ENCODE measurements around the gene TTLL8.
"Not testable (repeated sequence)": the region's sequence is repeated elsewhere in the genome, so short reads cannot be mapped to it uniquely, and the experiment has no call there.

TTLL8 gene

DNA sequence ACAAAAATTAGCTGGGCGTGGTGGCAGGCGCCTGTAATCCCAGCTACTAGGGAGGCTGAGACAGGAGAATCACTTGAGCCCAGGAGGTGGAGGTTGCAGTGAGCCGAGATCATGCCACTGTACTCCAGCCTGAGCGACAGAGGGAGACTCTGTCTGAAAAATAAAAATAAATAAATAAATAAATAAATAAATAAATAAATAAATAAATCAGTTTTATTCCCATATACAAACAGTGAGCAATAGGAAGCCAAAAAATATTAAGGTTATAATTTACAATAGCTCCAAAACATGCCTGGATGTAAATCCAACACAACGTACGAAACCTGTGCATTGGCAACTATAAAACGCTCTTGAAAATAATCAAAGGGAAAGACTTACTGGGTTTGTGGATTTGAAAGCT, 76.3 kb downstream of the TTLL8 start:
- not testable (repeated sequence) for DNase-seq

DNA sequence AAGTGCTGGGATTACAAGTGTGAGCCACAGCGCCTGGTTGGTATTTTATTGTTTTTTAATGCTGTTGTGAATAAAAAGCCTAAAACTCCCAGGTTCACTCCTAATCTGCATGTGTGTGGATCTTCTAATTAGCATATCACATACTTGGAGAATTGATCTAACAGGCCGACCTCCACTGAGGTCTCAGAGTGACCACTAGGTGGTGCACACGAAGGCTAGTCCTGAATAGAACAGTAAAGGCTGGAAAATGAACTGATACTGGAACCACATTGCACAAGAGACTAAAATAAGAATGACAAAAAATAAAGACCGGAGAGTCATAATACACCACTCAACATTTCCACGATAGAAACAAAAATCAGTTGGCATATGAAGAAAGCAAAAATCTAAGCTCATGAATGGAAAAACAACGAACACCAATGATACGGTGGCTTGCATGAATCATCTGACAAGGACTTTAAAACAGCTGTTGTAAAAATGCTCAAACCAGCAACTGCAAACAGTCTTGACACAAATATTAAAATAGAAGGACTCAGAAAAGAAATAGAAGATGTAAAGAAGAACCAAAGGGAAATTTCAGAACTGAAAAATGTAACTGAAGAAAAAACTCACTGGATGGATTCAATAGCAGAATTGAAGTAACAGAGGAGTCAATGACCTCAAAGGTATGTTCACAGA, 78.4 kb downstream of the TTLL8 start:
- DNase-seq: peak; percentile 33

DNA sequence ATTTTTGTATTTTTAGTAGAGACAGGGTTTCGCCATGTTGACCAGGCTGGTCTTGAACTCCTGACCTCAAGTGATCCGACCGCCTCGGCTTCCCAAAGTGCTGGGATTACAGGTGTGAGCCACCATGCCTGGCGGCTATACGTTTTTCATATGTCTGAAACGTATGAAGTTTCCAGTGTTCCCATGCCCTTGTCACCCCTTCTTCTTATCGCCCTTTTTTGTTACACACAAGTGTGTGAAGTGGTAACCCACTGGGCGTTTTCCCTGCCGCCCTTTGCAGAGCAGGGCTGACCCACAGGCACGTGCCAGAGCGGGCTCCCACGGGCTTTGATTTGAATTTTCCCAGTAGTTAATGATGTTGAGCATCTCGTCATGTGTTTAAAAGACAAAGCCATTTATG, 80.5 kb downstream of the TTLL8 start:
- DNase-seq: no peak

DNA sequence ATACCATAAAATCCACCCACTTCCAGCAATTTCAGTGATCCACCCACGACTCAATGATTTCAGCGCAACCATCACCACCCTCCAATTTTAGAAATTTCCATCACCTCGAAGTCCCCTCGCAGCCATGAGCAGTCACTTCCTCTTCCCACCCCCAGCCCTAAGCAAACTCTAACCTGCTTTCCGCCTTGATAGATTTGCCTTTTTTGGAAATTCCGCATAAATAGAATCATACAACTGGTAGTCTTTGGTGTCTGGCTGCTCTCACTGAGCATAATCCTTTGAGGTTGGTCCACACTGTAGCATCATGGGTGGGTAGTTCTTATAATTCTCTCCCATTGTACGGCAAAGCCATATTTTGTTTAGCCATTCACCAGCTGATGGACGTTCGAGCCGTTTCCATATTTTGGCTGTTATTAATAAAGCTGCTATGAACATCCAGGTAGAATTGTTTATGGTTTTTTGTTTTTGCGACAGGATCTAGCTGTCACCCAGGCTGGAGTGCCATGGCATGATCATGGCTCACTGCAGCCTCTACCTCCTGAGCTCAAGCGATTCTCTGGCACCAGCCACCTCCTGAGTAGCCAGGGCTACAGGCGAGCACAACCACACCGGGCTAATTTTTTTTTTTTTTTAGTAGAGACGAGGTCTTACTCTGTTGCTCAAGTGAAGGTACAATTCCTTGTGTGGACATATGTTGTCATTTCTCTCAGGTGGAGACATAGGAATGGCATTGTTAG, 81.5 kb downstream of the TTLL8 start:
- DNase-seq: no peak

DNA sequence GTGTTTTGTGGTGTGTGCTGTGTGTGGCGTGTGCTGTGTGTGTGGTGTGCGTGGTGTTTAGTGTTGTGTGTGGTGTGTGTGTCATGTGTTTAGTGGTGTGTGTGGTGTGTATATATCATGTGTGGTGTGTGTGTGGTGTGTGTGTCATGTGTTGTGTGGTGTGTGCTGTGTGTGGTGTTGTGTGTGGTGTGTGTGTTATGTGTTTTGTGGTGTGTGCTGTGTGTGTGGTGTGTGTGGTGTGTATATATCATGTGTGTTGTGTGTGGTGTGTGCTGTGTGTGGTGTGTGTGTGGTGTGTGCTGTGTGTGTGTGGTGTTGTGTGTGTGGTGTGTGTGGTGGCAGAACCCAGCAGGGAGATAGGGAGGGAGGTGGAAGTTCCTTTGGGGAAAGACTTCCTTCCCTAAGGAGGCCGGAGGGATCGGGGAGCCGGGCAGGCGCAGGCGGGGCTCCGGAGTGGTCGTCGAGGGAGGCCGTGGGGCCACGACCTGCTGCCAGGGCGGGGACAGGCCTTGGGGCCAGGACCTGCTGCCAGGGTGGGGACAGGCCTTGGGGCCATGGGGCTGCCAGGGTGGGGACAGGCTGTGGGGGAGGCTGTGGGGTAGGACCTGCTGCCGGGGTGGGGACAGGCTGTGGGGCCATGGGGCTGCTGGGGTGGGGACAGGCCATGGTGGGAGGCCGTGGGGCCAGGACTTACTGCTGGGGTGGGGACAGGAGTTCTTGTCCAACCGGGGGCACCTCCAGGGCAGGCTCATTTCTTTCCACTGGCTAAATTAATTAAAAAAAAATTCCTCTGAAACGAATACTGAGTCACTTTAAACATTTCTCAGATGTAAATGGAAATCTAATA, 82.3 kb downstream of the TTLL8 start:
- no peak for DNase-seq

DNA sequence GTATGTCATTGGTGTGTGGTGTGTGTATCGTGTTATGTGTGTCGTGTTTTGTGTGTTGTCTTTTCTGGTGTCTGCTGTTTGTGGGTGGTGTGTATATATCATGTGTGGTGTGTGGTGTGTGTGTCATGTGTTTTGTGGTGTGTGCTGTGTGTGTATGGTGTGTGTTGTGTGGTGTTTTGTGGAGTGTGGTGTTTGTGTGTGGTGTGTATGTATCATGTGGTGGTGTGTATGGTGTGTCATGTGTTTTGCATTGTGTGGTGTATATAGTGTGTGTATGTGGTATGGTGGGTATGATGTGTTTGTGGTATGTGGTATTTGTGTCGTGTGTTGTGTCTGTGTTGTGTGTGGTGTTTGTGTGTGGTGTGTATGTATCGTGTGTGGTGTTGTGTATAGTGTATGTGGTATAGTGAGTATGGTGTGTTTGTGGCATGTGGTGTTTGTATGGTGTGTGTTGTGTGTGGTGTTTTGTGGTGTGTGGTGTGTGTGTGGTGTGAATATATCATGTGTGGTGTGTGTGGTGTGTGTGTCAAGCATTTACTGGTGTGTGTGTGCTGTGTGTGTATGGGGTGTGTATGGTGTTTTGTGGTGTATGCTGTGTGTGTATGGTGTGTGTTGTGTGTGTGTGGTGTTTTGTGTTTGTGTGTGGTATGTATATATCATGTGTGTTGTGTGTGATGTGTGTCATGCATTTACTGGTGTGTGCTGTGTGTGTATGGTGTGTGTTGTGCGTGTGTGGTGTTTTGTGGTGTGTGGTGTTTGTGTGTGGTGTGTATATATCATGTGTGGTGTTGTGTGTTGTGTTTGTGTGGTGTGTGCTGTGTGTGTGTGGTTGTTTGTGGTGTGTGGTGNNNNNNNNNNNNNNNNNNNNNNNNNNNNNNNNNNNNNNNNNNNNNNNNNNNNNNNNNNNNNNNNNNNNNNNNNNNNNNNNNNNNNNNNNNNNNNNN, 84.8 kb downstream of the TTLL8 start:
- DNase-seq: no peak

DNA sequence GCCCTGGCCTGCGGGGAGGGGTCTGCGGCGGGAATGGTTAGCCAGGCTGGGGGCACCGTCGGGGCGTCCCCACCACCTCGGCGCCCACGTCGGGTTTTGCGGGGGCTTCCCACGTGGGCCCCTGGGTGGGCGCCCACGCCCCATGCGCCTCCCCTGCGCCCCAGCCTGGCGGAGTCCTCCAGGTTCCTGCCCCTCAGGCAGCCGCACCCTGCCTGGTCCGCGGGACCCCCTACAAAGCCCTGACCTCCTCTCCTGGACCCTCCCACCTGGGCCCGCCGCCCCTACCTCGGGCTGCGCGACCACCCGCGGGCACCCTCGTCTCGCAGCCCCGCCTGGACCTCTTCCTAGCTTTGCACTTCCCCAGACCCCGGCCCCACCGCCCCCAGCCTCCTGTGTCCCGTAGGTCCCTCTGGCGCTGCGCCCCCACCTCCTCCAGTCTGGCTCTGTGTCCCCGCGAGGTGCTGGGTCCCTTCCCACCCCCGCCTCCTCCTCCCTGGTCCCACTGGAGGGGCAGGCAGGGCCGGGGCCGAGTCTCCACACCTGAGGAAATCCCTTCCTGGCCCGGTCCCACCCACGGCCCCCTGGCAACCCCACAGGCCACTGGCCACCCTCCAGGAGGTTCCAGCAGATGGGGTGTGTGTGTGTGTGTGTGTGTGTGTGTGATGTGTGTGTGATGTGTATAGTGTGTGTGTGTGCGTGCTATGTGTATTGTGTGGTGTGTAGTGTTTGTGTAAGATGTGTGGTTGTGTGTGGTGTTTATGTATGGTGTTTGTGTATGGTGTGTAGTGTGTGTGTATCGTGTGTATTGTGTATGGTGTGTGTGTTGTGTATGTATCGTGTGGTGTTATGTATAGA, 85.7 kb downstream of the TTLL8 start:
- no peak for DNase-seq

DNA sequence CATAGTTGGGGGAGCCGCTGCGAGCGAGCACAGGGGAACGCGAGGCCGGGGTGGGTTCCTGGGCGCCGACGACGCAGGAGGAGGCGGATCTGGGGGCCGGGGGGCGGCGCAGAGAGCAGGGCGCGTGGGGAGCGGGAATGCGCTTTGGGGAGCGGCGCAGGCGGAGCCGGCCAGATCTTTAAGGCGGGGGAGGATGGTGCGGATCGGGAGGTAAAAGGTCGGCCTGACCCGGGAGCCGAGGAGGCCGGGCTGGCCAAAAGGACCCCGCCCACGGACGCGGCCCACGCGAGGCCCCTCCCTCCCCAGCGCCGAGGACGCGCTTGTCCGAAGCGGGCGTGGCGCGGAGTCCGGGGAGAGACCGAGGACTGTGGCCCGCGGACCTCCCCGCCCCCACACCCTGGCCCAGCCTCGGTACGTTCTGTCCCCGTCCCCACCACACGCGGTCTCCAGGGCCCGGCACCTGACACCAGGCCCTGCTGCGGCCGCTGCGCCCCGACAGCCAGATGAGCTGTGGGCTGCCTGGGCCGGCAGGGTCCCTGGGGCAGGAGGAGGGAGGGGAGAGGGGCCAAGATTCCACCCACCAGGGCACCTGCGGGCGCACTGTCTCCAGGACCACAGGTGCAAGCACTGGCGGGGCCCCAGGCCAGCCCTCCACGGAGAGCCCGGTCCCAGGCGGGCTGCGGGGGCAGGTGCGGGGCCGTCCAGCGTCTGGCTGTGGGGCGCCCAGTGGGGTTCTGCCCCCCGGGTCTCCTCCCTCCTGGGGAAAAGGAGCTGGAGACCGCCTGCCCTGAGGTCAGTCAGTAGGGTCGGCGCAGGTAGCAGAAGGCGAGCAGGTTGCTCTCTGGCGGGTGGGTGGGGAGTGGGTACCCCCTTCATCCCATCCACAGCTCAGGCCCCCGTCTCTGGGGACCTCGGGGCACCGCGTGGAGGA, 86.6 kb downstream of the TTLL8 start:
- DNase-seq: peak; percentile 29

DNA sequence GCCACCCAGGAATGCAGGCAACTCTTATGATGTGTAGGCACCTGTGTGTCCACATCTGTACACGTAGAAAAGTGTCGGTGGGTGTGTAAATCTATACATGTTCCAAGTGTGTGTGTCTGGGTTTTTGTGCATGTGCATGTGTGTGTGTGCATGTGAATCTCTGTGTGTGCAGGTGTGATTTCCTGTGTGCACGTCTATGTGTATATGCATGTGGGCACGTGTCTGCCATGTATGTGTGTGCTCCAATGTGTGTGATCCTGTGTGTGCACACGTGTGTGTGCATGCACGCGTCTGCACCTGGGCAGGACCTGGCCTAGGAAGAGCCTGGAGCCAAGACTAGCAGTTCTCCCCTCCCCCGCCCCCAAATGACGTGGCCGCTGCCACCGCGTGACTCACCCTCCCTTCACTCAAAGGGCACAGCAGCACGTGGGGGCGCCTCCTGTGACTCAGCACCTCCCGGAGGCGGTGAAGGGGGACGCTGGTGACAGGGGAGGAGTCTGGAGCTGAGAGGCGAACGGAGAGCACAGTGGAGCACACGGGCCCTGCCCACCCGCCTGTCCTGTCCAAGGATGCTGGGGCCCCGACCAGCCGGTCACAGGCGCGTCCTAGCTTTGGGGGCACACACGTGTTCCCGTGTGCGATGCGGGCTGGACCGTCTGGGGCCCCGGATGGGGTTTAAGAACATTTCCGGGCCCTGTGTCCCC, 87.4 kb downstream of the TTLL8 start:
- DNase-seq: peak; percentile 97

DNA sequence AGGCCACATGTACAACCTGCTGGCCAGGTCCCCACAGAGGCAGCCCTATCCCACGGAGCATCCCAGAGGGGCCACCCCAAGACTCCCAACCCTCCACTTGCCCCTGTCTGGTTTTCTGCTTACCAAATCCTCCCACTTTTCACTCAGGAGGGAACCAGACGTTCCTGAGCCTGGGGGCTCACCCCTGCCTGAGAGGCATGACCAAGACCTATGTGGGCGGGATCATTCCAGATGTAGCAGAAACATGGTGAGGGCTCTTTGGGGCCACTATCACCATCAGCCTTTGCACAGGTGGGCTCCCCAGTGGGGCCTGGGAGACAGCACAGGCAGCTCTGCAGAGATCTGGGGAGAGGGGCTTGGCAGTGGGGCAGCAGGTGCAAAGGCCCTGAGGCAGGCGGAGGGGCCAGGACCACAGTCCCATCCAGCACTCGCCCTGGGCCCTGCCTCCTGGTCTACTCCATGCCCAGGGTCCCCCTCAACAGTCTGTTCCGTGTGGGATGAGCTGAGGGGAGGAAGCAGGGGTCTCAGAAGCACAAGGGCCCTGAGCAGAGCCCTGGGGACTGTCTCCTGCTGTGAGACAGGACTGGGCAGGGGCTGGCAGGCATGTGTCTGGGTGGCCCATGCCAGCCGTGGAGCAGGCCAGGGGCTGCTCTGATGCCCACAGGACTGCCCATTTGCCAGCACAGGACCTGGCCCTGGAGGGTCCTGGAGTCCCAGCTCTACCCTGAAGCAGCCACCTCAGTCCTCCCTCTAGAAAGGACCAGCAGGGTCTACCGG, 88.2 kb downstream of the TTLL8 start:
- no peak for DNase-seq

DNA sequence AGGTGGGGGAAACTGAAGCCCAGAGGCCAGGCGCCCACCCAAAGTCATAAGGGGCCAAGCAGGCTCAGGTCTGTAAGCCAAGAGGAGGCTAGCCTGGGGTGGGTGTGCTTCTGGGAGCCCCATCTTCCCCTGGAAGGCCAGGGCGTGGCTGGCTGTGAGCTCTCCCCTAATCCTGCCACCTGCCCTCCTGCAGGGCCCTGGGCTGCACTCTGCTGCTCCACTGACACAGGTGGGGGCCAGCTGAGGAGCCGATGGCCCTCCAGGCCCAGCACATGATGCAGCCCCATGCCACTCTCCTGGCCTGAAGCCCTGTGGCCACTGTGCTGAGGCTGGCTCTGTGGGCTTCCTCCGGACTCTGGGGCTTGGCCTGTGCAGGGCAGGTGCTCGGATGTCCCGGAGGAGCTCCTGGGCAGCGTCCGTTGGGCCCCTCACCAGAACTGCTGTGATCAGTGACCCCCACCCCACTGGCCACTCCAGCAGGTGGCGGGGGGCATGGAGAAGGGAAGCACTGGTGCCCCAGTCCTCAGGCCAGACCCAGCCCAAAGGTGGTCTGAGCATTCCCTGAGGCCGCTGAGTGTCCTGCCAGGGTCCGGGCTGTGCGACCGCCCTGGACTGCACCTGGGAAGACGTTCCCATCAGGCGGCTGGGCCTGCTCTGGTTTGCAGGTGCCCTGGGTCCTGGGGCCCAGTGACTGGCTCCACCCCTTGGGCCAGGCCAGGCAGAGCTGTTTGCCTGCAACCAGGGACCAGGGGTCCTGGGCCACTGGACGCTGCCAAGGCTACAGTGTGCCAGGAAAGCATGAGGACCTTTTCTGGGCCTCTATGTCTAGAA, 89.1 kb downstream of the TTLL8 start:
- no peak for DNase-seq
